GM21619 (cell line): ENCODE data around the gene ZIC4.

Experiments
- ATAC-seq: cut with Tn5 transposase; IDR thresholded peaks from one replicate; pipeline ENCODE4 v1.9.1; 2021; ENCODE audit not compliant: unreplicated experiment

ZIC4 gene

DNA sequence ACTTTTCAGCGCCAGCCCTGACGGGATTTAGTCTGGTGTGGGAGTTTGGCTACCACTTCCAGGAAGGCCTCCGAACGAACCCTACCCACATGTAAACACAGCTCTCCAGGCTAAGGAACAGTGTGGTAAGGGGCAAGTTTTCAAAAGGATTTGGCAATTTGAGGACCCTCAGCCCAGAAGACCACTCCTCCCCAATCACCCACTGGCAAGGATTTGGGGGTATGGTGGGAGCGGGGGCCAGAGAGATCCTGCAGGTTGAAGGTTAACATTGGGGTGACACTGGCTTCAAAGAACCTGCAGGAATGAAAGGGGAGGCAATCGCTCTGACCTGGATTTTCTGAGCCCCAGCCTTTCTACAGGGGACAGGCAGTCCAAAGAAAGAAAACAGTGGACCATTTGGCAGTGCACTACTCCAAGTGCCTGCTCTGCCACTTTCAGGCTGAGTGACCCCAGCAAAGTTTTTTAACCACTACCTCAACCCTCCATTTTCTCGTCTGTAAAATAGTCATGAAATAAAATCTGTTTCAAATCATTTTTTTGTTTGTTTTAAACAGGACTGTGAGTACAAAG lies 34.5 kb downstream of the ZIC4 start:
- no peak for ATAC-seq

DNA sequence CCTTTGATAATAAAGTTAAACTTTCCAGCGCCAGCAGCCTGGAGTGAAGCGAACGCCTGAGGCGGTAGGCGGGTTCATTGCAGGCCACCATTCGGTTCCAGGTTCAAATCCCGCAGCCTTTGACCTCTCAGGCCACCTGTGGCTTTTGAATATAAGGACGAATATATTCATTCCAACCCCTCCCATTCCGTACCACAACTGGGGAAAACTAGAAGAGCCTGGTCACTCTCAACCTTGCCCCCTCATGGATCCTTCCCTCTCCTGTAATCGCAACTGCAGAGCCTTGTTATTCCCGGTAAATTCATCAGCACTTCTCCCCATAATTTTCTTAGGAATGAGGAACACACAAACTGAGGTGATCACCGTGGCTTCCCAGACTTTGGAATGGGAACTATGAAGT lies 35.2 kb downstream of the ZIC4 start:
- no peak for ATAC-seq

DNA sequence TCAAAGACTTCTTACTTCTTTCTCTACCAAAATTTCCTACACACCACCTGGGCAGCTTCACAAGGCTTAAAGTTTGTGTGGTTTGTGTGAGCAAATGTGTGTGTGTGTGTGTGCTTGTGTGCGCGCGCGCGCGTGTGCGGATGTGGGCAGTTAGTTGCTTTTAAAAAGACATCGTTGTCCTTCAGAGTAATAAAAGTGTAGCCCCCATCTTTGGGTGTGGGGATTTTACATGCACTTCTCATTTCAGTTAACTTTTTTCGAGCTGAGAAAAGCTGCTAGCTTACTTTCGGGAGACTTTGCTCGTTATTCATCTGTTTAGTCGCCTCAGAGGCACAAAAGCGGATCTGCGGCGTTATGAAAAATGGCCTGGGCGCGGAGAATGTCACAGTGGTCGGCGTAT lies 36.0 kb downstream of the ZIC4 start:
- ATAC-seq: no peak

DNA sequence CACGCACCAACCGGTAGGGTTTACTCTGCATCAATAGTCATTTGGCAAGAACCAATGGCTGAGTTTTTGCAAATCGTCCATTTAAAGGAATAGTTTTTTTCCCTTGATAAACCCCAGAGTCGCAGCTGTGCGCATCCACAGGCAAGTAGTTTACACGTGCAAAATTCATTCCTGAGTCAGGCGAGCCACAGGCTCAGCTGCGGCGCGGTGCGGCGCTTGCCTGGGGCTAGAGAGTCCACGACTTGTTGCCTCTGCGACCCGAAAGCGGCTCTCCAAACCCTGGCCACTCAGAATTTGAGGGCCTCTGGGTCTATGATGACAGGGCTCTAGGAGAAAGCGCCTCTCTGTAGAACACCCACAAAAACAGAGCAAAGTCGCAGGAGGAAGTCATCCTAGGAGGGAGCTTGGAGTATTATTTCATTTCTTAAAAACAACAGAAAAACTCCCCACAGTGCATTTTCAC lies 36.7 kb downstream of the ZIC4 start:
- ATAC-seq: no peak

DNA sequence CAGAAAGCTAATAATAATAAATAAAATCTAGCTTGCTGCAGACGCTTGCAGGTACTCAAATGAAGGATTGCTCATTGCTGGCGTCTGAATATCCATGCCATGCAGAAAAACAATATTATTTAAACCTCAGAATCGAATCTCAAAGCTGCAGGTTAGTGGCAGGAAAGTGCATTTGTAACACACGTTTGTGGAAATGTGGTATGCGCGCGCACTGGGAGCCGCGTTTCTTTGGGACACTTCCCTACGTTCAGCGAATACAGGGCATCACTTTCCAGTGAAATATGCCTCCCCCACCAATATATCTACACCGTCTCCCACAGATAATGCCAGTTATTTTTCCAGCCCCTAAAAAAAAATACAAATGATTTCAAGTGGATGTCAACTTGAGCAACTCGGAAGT lies 37.1 kb downstream of the ZIC4 start:
- ATAC-seq: no peak

DNA sequence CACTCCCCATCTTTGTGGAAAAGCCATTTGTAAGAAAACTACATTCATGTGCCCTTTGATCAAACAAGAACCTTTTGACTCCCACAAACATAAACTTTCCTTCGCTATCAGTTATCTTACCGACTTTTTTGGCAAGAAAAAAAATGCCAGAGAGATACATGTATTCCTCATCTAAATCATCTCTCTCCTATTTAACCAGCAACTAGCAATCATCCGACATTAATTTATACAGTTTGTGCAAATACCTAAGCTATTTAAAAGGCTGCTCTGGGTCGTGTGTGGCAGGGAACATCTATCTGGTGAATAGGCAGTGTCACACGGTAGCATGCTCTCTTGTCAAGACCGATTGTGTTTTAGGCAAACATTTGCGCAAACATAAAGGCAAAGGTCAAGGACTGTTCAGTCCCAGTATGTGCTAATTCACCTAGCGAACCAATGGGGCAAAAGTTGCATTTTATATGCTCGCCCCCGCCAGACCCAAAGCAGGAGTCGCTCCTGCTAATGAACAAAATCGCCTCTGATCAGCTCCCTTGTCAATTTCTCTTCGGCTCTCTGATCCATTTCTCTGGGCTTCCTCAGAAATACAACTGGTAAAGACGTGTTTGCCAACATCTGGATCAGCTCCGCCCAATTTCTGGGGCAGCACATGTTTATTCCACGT lies 37.7 kb downstream of the ZIC4 start:
- no peak for ATAC-seq

DNA sequence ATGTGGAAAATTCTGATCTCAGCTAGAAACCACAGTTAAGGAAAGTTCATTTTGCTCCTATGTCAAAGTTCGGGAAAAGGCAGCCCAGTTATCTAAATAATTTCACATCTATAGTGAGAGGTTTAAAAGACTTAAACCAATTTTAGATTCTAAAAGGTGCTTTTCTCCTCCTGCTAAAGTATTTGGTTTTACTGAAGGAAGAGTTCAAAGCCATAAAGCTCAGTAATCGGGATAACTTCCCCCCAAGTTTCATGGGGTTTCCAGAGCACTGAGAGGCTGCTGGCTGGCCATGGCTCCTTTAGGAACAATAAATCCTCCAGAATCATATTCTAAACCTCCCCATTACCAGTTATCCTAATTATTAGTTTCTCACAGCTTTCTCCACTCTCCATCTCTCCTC lies 38.2 kb downstream of the ZIC4 start:
- no peak for ATAC-seq

DNA sequence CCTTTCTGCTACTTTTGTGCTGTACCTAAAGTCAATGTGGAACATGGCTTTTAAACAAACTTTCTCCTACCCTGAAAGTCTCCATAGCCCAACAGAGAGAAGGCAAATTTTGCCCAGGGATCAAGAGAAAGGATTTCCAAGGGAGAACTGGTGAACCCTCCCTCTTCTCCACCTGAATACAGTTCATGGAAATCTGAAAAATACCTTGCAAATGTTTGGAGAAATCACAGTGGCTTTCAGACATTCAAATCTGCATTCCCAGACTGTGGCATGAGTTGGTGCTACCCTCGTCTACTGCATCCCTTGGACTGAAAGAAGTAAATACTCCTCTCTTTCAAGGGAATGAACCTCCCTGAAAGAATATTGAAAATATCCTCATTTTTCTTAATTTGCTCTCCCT lies 38.7 kb downstream of the ZIC4 start:
- no peak for ATAC-seq

DNA sequence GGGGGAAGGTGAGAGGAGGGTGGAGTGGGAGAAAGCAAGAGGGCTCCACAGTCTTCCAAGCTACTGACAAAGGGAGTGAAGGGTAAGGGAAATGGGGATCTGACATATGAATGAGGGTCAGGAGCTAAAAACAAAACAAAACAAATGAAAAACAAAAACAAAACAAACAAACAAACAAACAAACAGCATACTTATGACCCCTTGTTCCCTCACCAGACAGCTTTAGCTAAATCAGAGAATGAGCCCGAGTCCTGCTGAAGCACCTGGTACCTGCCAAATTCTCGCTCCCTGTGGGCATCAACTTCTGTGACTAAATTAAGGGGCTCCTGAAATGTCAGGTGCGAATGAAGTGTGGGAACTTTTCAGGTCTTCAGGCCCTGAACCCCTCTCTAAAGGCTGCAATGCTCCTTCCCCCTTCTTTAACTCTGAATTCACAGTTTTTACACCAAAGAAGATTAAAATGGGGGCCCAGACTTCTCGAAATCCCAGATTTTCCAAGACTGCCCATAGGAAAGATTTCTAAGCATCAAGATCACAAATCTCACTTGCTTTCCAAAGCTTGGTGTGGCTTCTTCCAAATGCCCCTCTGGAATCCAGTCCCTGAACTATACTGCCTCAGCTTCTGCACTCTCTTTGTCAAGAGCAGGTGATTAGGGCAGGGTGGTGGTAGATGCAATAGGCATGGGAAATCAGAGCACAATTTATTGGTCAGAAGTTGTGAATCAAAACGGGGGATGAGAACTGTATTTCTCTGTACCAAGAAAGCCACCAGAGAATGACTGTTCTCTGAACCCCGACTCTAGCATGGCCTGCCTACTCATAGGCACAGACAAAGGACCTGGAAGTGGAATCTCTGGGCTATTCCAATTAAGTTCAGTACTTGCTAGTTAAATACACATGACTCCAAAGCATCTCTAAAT lies 40.9 kb downstream of the ZIC4 start:
- ATAC-seq: no peak

DNA sequence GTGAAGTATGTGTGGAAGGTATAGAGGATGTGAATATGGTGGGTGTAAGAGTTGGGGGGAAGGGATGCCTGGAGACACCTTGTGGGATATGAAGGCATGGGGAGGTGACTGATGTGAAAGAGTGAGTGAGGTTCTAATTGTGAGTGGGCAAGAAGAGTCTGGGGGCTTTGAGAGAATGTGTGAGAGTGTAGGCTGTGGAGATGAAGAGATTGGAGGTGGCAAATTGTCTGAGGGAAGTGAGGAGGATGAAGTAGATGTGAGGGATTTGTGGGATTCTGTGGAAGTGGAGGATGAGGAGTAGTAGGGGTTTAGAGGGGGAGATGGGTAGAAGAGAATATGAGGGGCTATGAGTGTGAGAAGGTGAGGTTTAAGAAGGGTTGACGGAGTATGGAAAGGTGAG lies 41.6 kb downstream of the ZIC4 start:
- no peak for ATAC-seq

DNA sequence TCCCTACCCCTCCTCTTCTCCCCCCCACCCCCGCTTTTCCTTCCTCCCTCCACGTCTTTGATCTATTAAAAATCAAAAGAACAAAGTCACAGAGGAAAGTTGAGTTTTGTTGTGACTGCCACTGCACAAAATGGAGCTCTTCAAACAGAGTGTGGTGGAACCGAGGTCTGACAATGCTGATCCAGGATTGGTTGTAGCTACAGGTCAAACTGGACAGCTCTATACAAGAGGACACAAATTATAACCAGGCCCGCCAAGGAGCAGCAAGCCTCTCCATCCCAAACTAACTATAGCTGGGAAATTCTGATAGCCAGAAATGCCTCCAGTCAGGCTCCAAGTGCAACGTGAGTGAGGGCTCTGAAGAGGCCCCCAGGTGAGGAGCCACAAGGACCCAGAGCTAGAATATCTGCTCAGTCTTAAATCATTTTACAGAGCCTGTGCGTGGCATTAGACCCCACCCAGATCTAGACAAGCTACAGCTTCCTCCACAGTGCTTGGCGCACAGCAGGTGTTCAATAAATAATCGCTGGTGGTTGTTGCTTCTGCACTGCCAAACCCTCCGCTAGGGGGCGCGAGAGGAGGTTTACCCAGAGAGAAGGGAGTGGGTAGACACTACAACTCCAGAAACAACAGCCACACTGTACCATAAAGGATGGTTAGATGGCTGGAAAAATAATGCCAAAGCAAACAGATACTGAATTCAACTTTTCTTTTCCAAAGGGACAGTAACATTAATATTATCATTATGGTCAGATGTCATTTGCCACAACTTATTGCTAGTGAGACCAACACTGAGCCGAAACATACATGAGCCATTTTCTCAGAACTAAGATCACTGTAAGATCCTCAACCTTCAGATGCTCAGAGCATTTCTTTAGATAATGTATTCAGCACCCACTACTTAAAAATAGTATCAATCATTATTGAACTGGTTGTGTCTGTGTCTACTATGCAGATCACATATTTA lies 44.6 kb downstream of the ZIC4 start:
- ATAC-seq: peak; percentile 74

DNA sequence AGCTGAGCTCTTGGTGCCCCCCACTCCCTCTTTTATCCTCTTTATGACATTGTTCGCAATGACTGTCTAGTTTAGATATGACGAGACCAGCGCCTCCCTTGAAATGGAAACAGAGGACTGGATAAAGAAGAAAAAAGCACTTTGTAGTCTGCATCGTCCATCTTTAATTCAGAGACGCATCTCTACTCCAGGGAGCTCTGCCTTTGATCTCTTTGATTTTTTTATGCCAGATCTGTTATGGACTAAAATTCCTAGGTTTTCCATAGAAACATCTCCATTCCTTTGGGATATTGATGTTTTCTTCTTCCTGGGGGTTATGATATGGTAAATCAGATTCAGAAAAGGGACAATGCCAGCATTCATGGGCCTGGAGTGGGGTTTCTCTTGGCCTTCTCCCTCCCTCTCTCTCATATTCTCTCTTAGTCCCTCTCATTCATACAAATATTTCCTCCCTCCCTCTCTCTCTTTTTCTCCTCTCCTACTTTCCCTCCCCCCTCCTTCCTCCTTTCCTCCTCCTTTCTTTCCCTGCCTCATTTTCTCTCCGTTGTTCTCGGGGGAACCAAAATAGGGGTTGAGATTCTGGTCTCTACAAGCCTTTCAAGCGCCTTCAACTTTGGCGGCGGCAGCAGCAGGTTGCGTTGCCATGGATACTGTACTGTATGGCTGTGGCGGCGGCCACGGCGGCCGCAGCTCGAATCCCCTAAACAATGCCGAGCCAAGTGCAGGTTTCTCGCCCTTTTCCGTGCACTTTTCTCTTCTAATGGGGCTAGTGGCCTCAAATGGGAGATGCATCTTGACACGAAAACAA lies 45.5 kb downstream of the ZIC4 start:
- no peak for ATAC-seq

DNA sequence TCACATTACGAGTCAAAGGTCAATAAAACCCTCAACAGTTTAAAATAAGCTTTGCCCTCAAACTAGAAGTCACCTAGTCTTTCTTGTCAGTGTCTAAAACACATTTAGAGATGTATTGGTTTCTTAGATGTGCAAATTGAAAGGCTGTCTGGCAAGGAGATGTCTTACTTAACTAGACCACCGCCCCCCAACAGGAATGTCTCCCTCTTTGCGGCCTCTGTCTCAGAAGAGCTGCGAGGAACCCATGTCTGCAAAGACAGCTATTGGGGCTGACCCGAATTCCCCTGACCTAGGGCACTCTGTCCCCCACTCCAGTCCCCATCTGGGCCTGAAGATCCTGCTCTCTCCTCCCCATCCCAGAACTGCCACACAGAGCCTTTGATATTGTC lies 46.3 kb downstream of the ZIC4 start:
- ATAC-seq: no peak

DNA sequence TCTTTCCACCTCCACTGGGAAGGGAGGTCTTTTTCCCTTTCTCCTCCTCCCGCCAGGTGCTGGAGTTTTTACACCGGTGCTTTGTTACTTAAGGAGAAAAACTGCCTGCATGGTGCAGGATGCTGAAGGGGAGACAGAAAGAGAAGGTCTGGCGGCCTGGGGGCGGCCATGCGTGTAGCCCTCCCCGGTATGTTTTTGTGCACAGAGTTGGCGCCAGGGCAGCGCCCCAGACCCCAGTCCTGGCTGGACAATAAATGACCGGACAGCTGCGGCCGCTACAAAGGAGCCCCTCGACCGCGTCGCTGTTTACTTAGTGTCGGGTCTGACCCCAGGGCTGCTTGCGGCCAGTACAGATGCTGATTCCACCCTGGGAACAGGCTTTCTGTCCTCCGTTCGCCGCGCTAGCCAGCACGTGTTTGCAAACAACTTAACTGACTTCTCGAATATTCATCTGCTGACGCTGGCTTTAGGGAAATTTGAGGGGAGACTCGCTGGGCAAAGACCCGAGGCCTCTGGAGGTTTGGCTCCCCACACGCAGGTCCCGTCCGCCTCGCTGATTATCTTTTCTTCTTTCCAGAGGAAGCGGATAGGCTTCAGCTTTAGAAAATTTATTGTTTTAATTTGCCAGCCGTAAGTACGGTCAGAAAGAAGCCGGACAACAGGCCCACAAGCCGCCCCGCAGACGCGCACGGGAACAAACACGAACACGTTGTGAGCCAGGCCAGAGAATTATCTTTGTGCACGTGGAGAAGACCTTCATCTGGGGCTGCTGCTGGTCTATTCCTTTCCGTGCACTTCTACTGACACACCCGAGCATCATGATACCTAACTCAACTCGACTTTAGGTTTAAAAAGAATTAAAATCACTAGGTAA lies 46.9 kb downstream of the ZIC4 start:
- ATAC-seq: no peak

DNA sequence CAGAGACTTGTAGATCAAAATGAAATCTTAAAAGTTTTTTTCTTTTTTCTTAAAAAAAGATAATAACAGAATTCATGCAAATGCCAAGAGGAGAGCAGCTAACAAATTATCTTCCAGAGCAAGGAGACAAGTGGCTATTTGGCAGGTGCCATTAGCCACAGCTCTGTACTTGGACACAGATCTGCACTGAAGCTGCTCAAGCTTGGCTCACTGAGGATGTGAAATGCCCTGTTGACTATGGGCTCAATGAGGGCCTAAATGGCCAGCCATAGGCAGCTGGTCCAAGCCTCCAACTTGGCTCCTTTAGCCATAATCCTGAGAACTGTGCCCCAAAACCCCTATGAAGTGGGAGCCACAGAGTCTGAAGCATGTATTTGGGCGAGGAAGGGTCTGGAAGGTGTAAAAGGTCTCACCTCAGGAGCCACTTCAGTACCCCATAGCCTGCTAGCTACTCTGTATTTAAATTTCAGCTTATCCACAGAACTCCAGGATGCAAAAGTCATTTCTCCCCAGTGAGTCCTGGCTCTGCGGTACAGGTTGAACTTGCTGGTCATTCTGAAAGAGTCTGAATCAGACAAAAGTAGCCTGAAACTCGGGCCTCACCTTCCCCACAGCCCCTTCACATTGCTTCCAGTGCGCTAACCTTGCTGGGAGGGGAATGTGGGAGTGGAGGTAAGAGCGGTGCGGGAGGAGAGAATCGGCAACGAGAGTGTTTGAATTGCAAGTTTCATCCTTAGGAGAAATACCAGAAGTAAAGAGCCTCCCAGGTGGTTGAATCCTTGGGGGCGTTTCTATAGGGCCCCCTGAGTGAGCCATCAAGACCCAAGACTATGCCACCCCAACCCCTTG lies 48.0 kb downstream of the ZIC4 start:
- no peak for ATAC-seq

DNA sequence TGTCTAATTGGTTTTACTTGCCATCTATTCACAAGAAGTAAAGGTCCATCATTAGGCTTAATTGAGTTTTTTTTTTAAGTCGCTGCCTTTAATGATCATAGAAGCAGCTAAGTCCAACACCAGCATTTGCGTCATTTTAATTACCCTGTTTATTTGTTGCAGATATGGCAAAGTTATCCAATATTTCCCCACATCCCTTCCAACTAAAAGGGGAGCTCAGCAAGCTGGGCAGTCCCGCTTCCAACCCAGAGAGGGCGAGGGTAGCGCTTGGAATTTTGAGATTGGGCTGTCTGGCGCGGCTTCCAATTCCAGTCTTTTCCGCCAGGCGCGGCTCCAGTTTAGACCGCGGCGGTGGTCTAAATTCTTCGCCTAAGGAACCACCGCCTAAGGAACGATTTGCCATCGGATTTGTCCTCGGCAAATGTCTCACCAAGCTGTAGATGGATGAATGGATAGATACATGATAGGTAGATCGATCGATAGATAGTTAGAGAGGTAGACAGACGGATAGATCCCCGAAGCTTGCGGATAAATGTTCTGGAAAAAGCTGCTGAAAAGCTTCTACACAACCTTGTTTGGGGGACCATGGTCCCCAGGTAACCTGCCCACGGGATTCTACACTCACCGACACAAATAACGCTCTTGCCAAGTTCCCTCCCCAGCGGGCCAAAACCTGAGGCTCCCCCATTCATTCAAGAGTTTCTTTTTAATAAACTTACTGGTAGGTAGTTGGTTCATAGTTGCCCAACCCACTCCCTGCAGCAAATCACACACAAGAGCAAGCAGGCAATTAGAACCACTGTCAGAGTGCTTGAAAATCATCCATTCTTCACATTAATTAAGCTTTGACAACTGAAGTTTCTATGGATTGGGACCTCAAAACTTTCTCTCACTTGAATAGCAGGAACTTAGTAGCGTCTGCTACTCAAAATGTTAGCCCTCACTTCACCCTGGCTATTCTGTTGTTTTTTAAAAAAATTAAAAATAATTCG lies 49.1 kb downstream of the ZIC4 start:
- ATAC-seq: no peak
